Measurements from ENCODE around the gene PSG7. TPM values are rescaled to one million over a fixed set of nuclear protein-coding genes. Genes with fewer than 3 reads are reported as not detected.

The PSG7 gene
- total RNA-seq, 1 donor from 2014 or later: 3.6 TPM

Other genes with a start within 250 kb of the PSG7 start
- 0.96 TPM for gene PSG3, start 196.7 kb downstream of the PSG7 start, total RNA-seq (ENCODE audit: insufficient read depth, low replicate concordance)
- gene PSG8, start 171.5 kb downstream of the PSG7 start, total RNA-seq (ENCODE audit: insufficient read depth, low replicate concordance): 1.9 TPM
- 4.6 TPM for gene PSG1, start 57.5 kb downstream of the PSG7 start, total RNA-seq (ENCODE audit: insufficient read depth, low replicate concordance)
- gene PSG6, start 19.3 kb downstream of the PSG7 start, total RNA-seq (ENCODE audit: insufficient read depth, low replicate concordance): 0.96 TPM
- gene PSG11, start 89.3 kb upstream of the PSG7 start, total RNA-seq (ENCODE audit: insufficient read depth, low replicate concordance): 3.9 TPM
- 22.9 TPM for gene PSG2, start 145.5 kb upstream of the PSG7 start, total RNA-seq (ENCODE audit: insufficient read depth, low replicate concordance)
- 18.8 TPM for gene PSG5, start 249.3 kb upstream of the PSG7 start, total RNA-seq (ENCODE audit: insufficient read depth, low replicate concordance)

Data from umbilical cord (tissue), 1 donor.